HL-60/S4 treated with phorbol 12-myristate 13-acetate at 8.2 ng/mL for 4 days and 3 days (cell line): Measurements from ENCODE around the gene MYH6.
"Not testable (repeated sequence)": the region's sequence is repeated elsewhere in the genome, so short reads cannot be mapped to it uniquely, and the experiment has no call there.

Experiments used
- in situ Hi-C: fragments of 300-500 bp; cut with MboI; formaldehyde crosslinking; loops from 2 replicates; pipeline ENCODE4 v1.15.0; 2022; ENCODE audit warnings: low sequenced_read_pairs

The MYH6 gene

DNA sequence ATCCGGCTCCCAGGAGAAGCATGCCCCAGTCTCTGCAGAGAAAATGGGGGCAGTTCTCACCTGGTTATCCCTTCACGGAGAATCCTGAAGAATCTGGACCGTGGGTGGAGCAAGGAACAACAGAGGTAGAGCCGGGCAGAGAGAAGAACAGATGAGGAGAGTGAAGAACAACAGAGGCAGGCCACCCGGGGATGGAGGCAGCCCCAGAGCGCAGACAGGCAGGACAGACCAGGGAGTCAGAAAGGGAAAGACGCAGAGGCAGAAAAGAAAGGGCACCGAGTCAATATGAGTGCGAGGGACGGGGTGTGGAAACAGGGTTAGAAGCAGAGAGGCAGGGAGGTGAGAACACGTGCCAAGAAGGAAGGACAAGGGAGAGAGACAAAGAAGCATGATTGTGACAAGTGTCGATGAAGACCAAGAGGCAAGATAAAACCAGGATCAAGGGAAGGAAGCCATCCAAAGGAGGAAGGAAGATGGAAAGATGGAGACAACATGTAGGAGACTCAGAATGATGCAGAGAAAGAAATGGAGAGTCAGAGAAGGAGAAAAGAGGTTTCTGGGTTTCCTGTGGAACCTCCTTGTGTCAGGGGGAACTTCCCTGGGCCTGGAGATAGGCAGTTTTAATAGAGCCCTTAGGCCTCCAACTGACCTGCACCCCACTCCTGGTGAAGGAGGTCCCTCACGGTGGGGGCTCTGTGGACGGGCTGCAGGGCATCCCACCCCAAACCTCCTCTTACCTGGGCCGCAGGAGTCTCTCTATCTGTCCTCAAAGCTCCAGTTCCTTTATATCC lies at the start of gene MYH6:
MYH6 (minus strand) TSS at position 758 of the 791 bp plus-strand sequence. CDS start 1,050 bp downstream, outside the sequence.
- in situ Hi-C loops = no loop called here

DNA sequence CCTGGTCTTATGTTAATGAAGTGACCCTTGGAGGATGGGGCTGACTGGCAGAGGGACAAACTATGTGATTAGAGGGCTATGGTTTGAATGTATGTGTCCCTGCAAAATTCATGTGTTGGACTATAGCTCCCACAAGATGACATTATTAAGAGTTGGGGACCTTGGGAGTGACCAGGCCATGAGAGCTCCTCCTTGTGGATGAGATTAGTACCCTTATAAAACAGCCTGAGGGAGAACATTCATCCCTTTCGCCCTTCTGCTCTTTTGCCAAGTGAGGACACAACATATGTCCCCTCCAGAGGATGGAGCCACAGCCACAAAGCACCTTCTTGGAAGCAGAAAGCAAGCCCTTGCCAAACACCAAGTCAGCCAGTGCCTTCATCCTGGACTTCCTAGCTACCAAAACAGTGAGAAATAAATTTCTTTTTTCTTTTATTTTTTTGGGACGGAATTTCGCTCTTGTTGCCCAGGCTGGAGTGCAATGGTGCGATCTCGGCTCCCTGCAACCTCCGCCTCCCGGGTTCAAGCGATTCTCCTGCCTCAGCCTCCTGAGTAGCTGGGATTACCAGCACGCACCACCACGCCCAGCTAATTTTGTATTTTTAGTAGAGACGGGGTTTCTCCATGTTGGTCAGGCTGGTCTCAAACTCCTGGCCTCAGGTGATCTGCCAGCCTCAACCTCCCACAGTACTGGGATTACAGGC lies 49.0 kb upstream of the MYH6 start:
- in situ Hi-C loops = not testable (repeated sequence)

DNA sequence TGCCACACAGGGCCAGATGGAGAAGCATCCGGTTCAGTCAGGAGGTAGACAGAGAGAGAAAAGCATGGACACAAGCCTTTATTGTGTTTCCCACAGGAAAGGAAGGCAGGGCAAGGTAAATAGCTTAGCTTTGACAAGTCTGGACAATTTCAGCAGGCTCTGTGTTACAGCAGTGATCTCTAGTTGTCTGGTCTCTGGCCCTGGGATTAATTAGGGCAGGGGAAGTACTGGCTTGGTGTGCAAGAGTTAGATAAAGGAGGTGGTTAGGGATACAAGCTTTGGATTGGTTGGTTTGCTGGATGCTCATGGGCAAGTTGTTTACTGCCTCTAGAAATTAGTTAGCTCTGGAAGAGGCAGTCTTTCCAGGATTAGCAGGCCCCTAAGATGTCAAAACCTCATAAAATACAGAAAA lies 46.4 kb upstream of the MYH6 start:
- in situ Hi-C loops = no loop called here

DNA sequence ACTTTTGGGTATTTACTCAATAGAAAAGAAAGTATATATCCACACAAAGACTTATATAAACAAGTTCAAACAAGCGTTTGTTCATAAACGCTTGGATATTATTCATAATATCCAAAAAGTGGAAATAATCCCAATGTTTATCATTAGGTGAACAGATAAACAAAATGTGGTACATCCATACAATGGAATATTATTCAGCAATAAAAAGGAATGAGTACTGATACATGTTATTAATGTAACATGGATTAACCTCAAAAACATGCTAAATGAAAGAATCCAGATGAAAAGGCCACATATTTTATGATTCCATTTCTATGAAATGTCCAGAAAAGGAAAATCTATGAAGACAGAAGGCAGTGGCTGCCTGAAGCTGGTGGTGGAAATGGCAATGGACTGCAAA lies 44.2 kb upstream of the MYH6 start:
- in situ Hi-C loops = no loop called here

DNA sequence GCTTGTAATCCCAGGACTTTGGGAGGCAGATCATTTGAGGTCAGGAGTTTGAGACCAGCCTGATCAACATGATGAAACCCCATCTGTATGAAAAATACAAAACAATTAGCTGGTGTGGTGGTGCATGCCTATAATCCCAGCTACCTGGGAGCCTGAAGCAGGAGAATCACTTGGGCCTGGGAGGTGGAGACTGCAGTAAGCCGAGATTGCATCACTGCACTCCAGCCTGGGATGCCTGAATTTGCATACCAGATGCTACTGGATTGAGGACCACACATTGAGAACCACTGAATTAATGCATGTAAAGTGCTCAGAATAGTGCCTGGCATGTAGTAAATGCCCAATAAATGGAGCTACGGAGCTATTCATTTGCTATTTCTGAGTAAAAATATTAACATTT lies 42.3 kb upstream of the MYH6 start:
- in situ Hi-C loops = no loop called here

DNA sequence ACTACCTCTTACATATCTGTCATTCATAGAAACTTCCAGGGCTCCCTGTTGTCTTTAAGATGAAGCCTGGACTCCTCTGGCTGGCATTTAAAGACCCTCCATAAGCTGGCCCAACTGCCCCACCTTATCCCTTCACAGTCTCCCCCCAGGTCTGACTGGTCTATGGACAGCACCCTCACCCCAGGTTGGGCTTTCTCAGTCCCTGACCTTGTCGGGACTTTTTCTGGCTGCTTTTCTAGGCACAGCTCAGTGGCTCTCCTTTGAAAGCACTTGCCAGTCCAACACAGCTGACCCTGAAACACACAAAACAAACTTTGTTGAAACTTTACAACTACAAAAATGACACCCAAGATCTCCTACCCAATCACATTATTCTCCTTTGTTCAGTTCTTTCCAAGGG lies 41.2 kb upstream of the MYH6 start:
- in situ Hi-C loops = no loop called here

- in situ Hi-C loops = no loop called here
Observed at GRCh38 chr14:23447361-23448350, 39.6 kb upstream of the MYH6 start.

DNA sequence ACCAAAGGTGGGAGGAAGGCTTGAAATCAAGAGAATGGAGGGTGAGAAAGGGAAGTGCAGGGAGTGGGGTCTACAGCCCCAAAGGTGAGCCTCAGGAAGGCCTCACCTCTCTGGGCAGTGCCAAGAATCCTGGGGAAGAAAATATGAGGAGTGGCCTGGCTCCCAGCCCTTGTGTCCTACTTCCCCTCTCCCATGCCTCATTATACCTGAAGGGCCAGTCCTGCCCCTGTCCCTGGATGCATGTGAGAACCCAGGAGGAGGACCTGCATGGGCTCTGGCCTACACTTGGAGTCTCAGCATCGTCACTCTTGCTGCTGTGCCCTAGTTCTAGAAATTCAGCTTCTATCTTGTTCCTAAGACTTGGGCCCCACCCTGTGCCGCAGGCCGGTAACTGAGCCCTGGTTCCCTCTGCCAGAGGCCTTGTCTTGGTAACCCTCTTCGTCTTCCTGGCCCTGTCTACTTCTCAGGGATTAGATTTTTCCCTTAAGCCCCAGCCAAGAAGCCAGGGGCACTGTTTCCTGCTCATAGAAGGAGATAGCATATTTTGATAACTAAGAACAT lies 38.3 kb upstream of the MYH6 start:
- in situ Hi-C loops = no loop called here

GRCh38 chr14:23445773-23446172 lies 37.7 kb upstream of the MYH6 start:
- in situ Hi-C loops = no loop called here

GRCh38 chr14:23444314-23444713 lies 36.2 kb upstream of the MYH6 start:
- in situ Hi-C loops = no loop called here

GRCh38 chr14:23443881-23444280 lies 35.8 kb upstream of the MYH6 start:
- in situ Hi-C loops = no loop called here

DNA sequence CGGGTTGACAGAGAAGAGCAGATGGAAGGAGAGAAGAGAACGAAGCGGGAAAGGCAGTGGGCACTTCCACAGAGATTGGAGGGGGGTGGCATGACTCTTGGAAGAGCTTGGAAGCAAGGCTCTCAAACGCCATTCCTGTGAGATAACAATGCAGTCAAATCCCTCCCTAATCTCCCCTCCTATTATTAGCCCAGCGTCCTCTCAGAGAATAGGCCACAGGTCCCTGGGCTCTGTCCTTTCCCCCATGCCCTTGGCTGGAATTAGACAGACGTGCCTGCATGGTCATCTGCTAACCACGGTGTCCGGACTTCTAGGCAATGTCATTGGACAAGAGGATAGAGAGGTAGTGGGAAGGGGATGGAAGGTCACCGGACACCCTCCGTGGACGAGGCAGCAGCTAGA lies 35.3 kb upstream of the MYH6 start:
- in situ Hi-C loops = no loop called here

GRCh38 chr14:23442721-23443356 lies 34.8 kb upstream of the MYH6 start:
- in situ Hi-C loops = no loop called here

DNA sequence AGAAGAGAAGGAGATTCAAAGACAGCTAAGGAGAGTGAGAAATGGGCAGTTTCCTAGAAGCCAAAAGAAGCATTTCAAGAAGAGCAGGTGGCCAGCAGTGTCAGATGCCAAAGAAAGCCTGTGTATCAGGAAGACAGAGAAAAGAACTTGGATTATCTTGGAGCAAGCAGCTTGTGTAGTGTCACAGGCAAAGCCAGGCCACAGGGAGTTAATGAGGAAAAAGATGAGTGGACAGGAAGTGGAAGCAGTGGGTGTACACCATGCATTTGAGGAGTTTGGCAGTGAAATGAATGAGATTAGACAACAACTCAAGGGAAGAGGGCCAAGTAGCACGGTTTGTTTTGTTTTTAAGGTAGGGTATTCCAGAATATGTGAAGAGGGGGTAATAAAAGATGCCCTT lies 33.0 kb upstream of the MYH6 start:
- in situ Hi-C loops = no loop called here

DNA sequence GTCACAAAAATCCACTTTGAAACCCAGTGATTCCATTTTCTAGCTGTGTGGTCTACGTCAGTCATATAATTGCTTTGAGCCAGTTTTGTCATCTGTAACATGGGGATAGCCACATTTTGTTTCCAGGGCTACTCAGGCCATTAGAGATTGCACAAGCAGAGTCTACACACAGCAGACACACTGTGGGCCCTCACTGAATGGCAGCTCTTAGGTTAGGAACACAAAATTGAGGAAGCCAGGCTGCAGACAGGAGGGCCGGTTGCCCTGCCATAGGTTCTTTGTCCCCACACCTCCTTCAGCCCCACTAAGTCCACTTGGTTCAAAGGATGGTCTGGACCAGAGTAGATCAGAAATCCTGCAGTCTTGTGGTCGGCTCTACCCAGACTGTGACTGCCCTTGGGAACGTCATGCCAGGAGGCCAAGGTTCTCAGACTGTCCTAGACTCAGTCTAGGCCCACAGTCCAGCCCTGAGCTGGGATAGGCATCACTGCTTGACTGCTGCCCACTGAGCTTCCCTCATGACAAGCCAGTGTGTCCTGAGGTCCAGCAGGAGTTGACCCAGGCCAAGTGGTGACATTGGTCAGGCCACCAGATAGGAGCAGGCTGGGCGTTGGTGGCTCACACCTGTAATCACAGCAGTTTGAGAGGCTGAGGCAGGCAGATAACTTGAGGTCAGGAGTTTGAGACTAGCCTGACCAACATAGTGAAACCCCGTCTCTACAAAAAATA lies 31.2 kb upstream of the MYH6 start:
- in situ Hi-C loops = no loop called here

GRCh38 chr14:23438101-23438971 lies 30.3 kb upstream of the MYH6 start:
- in situ Hi-C loops = no loop called here

DNA sequence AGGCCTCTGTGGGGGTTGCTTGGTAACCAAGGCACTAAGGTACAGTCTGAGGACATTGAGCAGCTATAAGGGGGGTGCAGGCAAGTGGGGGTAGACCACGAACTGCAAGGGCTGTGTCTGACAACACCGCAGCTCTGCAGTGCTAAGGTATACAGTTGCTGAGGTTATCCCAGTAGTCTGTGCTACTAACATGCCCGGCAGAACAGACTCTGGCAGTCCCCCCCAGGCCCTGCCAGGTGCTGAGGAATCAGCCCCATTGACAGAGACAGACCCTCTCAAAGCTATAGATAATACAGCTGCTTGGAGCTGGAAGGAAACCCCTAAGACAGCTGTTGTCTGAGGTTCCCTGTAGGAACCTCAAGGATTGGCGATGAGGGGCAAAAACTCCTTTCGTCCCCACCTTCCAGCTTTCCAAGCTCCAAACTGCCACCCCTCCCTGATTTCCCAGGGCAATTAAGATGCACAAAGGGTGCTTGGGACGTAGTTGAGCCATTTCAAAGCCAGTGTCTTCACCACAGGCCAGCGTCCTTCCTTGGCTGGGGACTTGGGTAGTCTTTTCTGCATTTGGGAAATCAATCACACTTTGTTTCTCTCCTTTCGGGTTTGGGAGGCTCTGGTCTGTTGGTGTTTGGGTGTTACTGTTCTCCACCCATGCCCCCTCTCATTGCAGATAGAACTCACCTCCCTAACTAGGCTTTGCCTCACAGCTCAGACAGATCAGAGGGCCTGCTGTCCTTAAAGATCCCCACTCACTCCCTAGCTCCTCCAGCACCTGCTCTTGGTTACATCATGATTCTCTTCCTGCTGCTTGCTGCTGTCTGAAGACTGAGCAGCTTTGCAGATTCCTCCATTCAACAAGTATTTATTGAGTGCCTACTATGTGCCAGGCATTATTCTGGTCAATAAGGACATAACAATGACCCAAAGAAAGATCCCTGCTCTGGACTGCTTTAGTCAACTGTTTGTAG lies 29.3 kb upstream of the MYH6 start:
- in situ Hi-C loops = no loop called here
